HG03159 (cell line): Measurements from ENCODE around the gene RASGRF1.

Source experiments
- ATAC-seq: cut with Tn5 transposase; IDR thresholded peaks from one replicate; pipeline ENCODE4 v1.9.1; 2021; ENCODE audit warnings: mild to moderate bottlenecking, moderate library complexity; ENCODE audit not compliant: unreplicated experiment

Gene RASGRF1

GRCh38 chr15:79071901-79072300 lies 18.7 kb downstream of the RASGRF1 start:
- ATAC-seq = no peak

- no peak for ATAC-seq
Observed at GRCh38 chr15:79068790-79069189, 21.8 kb downstream of the RASGRF1 start.

- ATAC-seq = no peak
Observed at GRCh38 chr15:79067969-79068368, 22.6 kb downstream of the RASGRF1 start.

GRCh38 chr15:79067072-79067833 lies 23.3 kb downstream of the RASGRF1 start:
- no peak for ATAC-seq

- no peak for ATAC-seq
Observed at GRCh38 chr15:79066391-79067071, 24.0 kb downstream of the RASGRF1 start.

- no peak for ATAC-seq
Observed at GRCh38 chr15:79065706-79066376, 24.7 kb downstream of the RASGRF1 start.

- ATAC-seq = no peak
Observed at GRCh38 chr15:79065361-79065705, 25.2 kb downstream of the RASGRF1 start.

- no peak for ATAC-seq
Observed at GRCh38 chr15:79064496-79064895, 26.1 kb downstream of the RASGRF1 start.

- no peak for ATAC-seq
Observed at GRCh38 chr15:79060175-79060574, 30.4 kb downstream of the RASGRF1 start.

GRCh38 chr15:79059081-79059572 lies 31.5 kb downstream of the RASGRF1 start:
- ATAC-seq = no peak

GRCh38 chr15:79058260-79058850 lies 32.2 kb downstream of the RASGRF1 start:
- ATAC-seq = no peak

GRCh38 chr15:79057050-79057449 lies 33.5 kb downstream of the RASGRF1 start:
- no peak for ATAC-seq

GRCh38 chr15:79054350-79054749 lies 36.2 kb downstream of the RASGRF1 start:
- no peak for ATAC-seq

- no peak for ATAC-seq
Observed at GRCh38 chr15:79053894-79054293, 36.7 kb downstream of the RASGRF1 start.

- ATAC-seq = no peak
Observed at GRCh38 chr15:79051941-79052731, 38.4 kb downstream of the RASGRF1 start.

GRCh38 chr15:79051029-79051428 lies 39.6 kb downstream of the RASGRF1 start:
- ATAC-seq = no peak

GRCh38 chr15:79050341-79050740 lies 40.2 kb downstream of the RASGRF1 start:
- ATAC-seq = no peak

GRCh38 chr15:79049416-79049815 lies 41.2 kb downstream of the RASGRF1 start:
- no peak for ATAC-seq

GRCh38 chr15:79047676-79048439 lies 42.7 kb downstream of the RASGRF1 start:
- no peak for ATAC-seq
